A549 (cell line): ENCODE measurements around the gene SUPT5H. TPM values are rescaled to one million over a fixed set of nuclear protein-coding genes. Genes with fewer than 3 reads are reported as not detected.

Source experiments
- BCL3 ChIP-seq: fragments of >200 bp; sonication (Bioruptor Twin); formaldehyde crosslinking; IDR thresholded peaks from 3 replicates; pipeline ENCODE4 v1.6.1; 2016
- BHLHE40 ChIP-seq: IDR thresholded peaks from 2 replicates; pipeline ENCODE4 v1.6.1; 2012; ENCODE audit warnings: low read depth, low read length, inconsistent platforms
- CEBPB ChIP-seq, 2 experiments: fragments of >200 bp in 1 of 2; sonication (Bioruptor Twin) in 1 of 2; formaldehyde crosslinking in 1 of 2; IDR thresholded peaks; 2 replicates each; pipeline ENCODE4 v1.6.1; 2012 to 2016
- EHMT2 ChIP-seq: fragments of 200-600 bp; sonication (generic); IDR thresholded peaks from 2 replicates; pipeline ENCODE4 v1.6.1; 2016; ENCODE audit warnings: antibody characterized with exemption, low read depth, mild to moderate bottlenecking, moderate library complexity
- ELK1 ChIP-seq: fragments of 150-350 bp; IDR thresholded peaks from 2 replicates; pipeline ENCODE4 v1.6.1; 2014; ENCODE audit warnings: low read depth, mild to moderate bottlenecking, low read length
- EP300 ChIP-seq, 2 experiments: fragments of >200 bp; sonication (Bioruptor Twin); formaldehyde crosslinking; IDR thresholded peaks; 2 replicates in 1 of 2; 3 replicates in 1 of 2; pipeline ENCODE4 v1.6.1; 2016 to 2017
- FOSL2 ChIP-seq, 2 experiments: fragments of 450-650 bp in 1 of 2; fragments of >200 bp in 1 of 2; sonication (Bioruptor Twin) in 1 of 2; formaldehyde crosslinking; IDR thresholded peaks; 2 replicates each; pipeline versions ENCODE4 v1.5.0 to v1.6.1; 2016 to 2020; ENCODE audit warnings: mild to moderate bottlenecking in 1 of 2, moderate library complexity in 1 of 2
- HDAC2 ChIP-seq: fragments of 200-600 bp; sonication (generic); IDR thresholded peaks from 2 replicates; pipeline ENCODE4 v1.6.1; 2016
- HMGXB4 ChIP-seq: fragments of 250-450 bp; sonication (Bioruptor Pico); IDR thresholded peaks from 2 replicates; pipeline ENCODE4 v1.5.0; 2021; ENCODE audit warnings: mild to moderate bottlenecking, moderate library complexity, borderline replicate concordance
- HOXB13 ChIP-seq: fragments of 250-450 bp; sonication (Bioruptor Pico); IDR thresholded peaks from 2 replicates; pipeline ENCODE4 v1.5.0; 2020; ENCODE audit warnings: low read depth, mild to moderate bottlenecking, moderate library complexity
- HOXB5 ChIP-seq: fragments of 250-450 bp; sonication (Bioruptor Pico); IDR thresholded peaks from 2 replicates; pipeline ENCODE4 v1.5.0; 2020; ENCODE audit warnings: mild to moderate bottlenecking, moderate library complexity
- JUN ChIP-seq, 2 experiments: fragments of >200 bp; sonication (Bioruptor Twin); formaldehyde crosslinking; IDR thresholded peaks; 2 replicates in 1 of 2; 3 replicates in 1 of 2; pipeline ENCODE4 v1.6.1; 2016 to 2017
- KDM1A ChIP-seq: fragments of 200-600 bp; sonication (generic); IDR thresholded peaks from 2 replicates; pipeline ENCODE4 v1.6.1; 2016; ENCODE audit warnings: low read depth, mild to moderate bottlenecking
- MAFK ChIP-seq: fragments of 450-650 bp; IDR thresholded peaks from 2 replicates; pipeline ENCODE4 v1.6.1; 2014; ENCODE audit not compliant: partially characterized antibody
- NR3C1 ChIP-seq: fragments of >200 bp; sonication (Bioruptor Twin); formaldehyde crosslinking; IDR thresholded peaks from 3 replicates; pipeline ENCODE4 v1.6.1; 2017
- POLR2A ChIP-seq: IDR thresholded peaks from 2 replicates; pipeline ENCODE4 v1.6.1; 2012; ENCODE audit warnings: mild to moderate bottlenecking, low read length
- POLR2AphosphoS2 ChIP-seq: conservative IDR thresholded peaks from 2 replicates; pipeline ENCODE4 v1.6.1; 2012; ENCODE audit warnings: low read length, improper control_type of control experiment, inconsistent platforms
- REST ChIP-seq: fragments of 200-600 bp; sonication (generic); IDR thresholded peaks from 2 replicates; pipeline ENCODE4 v1.6.1; 2016; ENCODE audit warnings: antibody characterized with exemption, mild to moderate bottlenecking, moderate library complexity
- SMC3 ChIP-seq: fragments of >200 bp; sonication (Bioruptor Twin); formaldehyde crosslinking; IDR thresholded peaks from 3 replicates; pipeline ENCODE4 v1.6.1; 2018; ENCODE audit warnings: inconsistent platforms
- TFCP2L1 ChIP-seq: fragments of 250-450 bp; sonication (Bioruptor Pico); IDR thresholded peaks from 2 replicates; pipeline ENCODE4 v1.5.0; 2021; ENCODE audit warnings: mild to moderate bottlenecking
- USF2 ChIP-seq: fragments of 450-650 bp; IDR thresholded peaks from 2 replicates; pipeline ENCODE4 v1.6.1; 2014; ENCODE audit warnings: antibody characterized with exemption
- ZFP36 ChIP-seq: fragments of 450-650 bp; IDR thresholded peaks from 2 replicates; pipeline ENCODE4 v1.6.1; 2014; ENCODE audit warnings: borderline replicate concordance; ENCODE audit not compliant: partially characterized antibody
- ZSCAN20 ChIP-seq: fragments of 250-450 bp; sonication (Bioruptor Pico); IDR thresholded peaks from 2 replicates; pipeline ENCODE4 v1.8.0; 2022; ENCODE audit warnings: mild to moderate bottlenecking, moderate library complexity
- polyA plus RNA-seq, 4 experiments: library from polyadenylated mRNA; depleted of rRNA in 3 of 4; stranded (reverse); fragments of >200 nt; fragmentation: RNase III in 1 of 4; extraction: RNeasy Plus Mini Kit Qiagen cat#74134 plus additional on column Dnase treatment in 1 of 4; gene quantifications; 2 replicates in 3 of 4; 3 replicates in 1 of 4; pipeline ENCODE4 v1.2.3, GENCODE V29; 2011 to 2017

SUPT5H gene
- polyA plus RNA-seq, 2 of the 4 experiments (the other 2 are of a cell fraction) = 186 to 222 TPM

GRCh38 chr19:39413911-39414608 is 31.3 kb upstream of the SUPT5H start (continued):
- TF ChIP-seq REST (no peak), SMC3 (peak; percentile 21; the same call in 1 of the 3 replicates), FOSL2 (IDR thresholded peaks at IDR 0.05) (no peak), FOSL2 (CRISPR knock-in tag; IDR thresholded peaks at IDR 0.05) (0 out of 2 replicates have a peak, but pooled peaks have one; percentile 7), HDAC2 (0 out of 2 replicates have a peak, but pooled peaks have one; percentile 70), ELK1 (no peak), MAFK (no peak), EHMT2 (no peak), ZSCAN20 (CRISPR knock-in tag) (no peak), HMGXB4 (CRISPR knock-in tag) (no peak), JUN (IDR thresholded peaks at IDR 0.05) (peak in 1 of 2 experiments; percentile 15; a peak in 1 of 5 replicates), BHLHE40 (0 out of 2 replicates have a peak, but pooled peaks have one; percentile 6), BCL3 (no peak), KDM1A (peak; percentile 90), USF2 (0 out of 2 replicates have a peak, but pooled peaks have one; percentile 9), POLR2AphosphoS2 (no peak), CEBPB (IDR thresholded peaks at IDR 0.05) (peak; percentile 62 to 76; a peak in 3 of 4 replicates), EP300 (IDR thresholded peaks at IDR 0.05) (no peak), HOXB5 (CRISPR knock-in tag) (peak; percentile 35; the same call in 1 of the 2 replicates), ZFP36 (no peak), NR3C1 (no peak), HOXB13 (CRISPR knock-in tag) (peak; percentile 52; the same call in 1 of the 2 replicates), TFCP2L1 (no peak), POLR2A (no peak)
